DMS114 treated with DMSO at 0.1 percent for 48 hours (cell line): ENCODE measurements around the gene NRG3.
"Not testable (repeated sequence)": the region's sequence is repeated elsewhere in the genome, so short reads cannot be mapped to it uniquely, and the experiment has no call there.

Source experiments
- DNase-seq: peaks from one replicate; lab custom pipeline; 2025; ENCODE audit not compliant: unreplicated experiment; lab: John Stamatoyannopoulos, UW

Gene NRG3

GRCh38 chr10:82267465-82267864, 392.5 kb downstream of the NRG3 start:
- DNase-seq, result no peak

- DNase-seq, result no peak
Observed at GRCh38 chr10:82267960-82268359, 393.0 kb downstream of the NRG3 start.

GRCh38 chr10:82277591-82277990, 402.6 kb downstream of the NRG3 start:
- no peak for DNase-seq

- no peak for DNase-seq
Observed at GRCh38 chr10:82278401-82279182, 403.6 kb downstream of the NRG3 start.

- DNase-seq, result no peak
Observed at GRCh38 chr10:82282782-82283456, 407.9 kb downstream of the NRG3 start.

- no peak for DNase-seq
Observed at GRCh38 chr10:82284180-82284579, 409.2 kb downstream of the NRG3 start.

GRCh38 chr10:82288461-82288881, 413.5 kb downstream of the NRG3 start:
- DNase-seq, result no peak

GRCh38 chr10:82289945-82290344, 415.0 kb downstream of the NRG3 start:
- no peak for DNase-seq

GRCh38 chr10:82294874-82295378, 419.9 kb downstream of the NRG3 start:
- DNase-seq, result no peak

- DNase-seq, result no peak
Observed at GRCh38 chr10:82308641-82309040, 433.6 kb downstream of the NRG3 start.

- DNase-seq, result no peak
Observed at GRCh38 chr10:82310839-82311238, 435.8 kb downstream of the NRG3 start.

GRCh38 chr10:82313401-82313800, 438.4 kb downstream of the NRG3 start:
- no peak for DNase-seq

GRCh38 chr10:82318534-82318933, 443.5 kb downstream of the NRG3 start:
- no peak for DNase-seq

GRCh38 chr10:82319074-82319473, 444.1 kb downstream of the NRG3 start:
- no peak for DNase-seq

GRCh38 chr10:82319562-82319961, 444.6 kb downstream of the NRG3 start:
- DNase-seq, result no peak

GRCh38 chr10:82321724-82322123, 446.7 kb downstream of the NRG3 start:
- no peak for DNase-seq

GRCh38 chr10:82331716-82332115, 456.7 kb downstream of the NRG3 start:
- no peak for DNase-seq

- DNase-seq, result no peak
Observed at GRCh38 chr10:82335831-82336230, 460.8 kb downstream of the NRG3 start.

GRCh38 chr10:82340166-82340565, 465.2 kb downstream of the NRG3 start:
- DNase-seq, result no peak

- DNase-seq, result not testable (repeated sequence)
Observed at GRCh38 chr10:82349590-82349989, 474.6 kb downstream of the NRG3 start.

GRCh38 chr10:82353381-82353780, 478.4 kb downstream of the NRG3 start:
- no peak for DNase-seq

- DNase-seq, result no peak
Observed at GRCh38 chr10:82358486-82359099, 483.6 kb downstream of the NRG3 start.
